SKM-1 (cell line): ENCODE measurements around the gene FAF1.

Source experiments
- DNase-seq: peaks from one replicate; lab custom pipeline; 2025; ENCODE audit not compliant: unreplicated experiment; lab: John Stamatoyannopoulos, UW

Gene FAF1

GRCh38 chr1:50420689-50421365 lies 539.2 kb downstream of the FAF1 start:
- no peak for DNase-seq

GRCh38 chr1:50419907-50420677 lies 540.0 kb downstream of the FAF1 start:
- DNase-seq, result no peak

- DNase-seq, result no peak
These were observed 540.7 kb downstream of the FAF1 start for GRCh38 chr1:50419192-50419906.

GRCh38 chr1:50418600-50419109 lies 541.4 kb downstream of the FAF1 start:
- DNase-seq, result no peak

- no peak for DNase-seq
These were observed 542.0 kb downstream of the FAF1 start for GRCh38 chr1:50417946-50418599.

GRCh38 chr1:50417507-50417906 lies 542.6 kb downstream of the FAF1 start:
- no peak for DNase-seq

GRCh38 chr1:50416553-50417453 lies 543.3 kb downstream of the FAF1 start:
- DNase-seq, result no peak

- no peak for DNase-seq
These were observed 543.9 kb downstream of the FAF1 start for GRCh38 chr1:50416150-50416527.

- DNase-seq, result no peak
These were observed 544.6 kb downstream of the FAF1 start for GRCh38 chr1:50415235-50416149.

GRCh38 chr1:50414853-50415234 lies 545.2 kb downstream of the FAF1 start:
- no peak for DNase-seq

- no peak for DNase-seq
These were observed 547.1 kb downstream of the FAF1 start for GRCh38 chr1:50412813-50413476.

GRCh38 chr1:50405814-50406213 lies 554.3 kb downstream of the FAF1 start:
- no peak for DNase-seq

GRCh38 chr1:50393522-50394120 lies 566.4 kb downstream of the FAF1 start:
- no peak for DNase-seq
